NB4 (cell line): ENCODE measurements around the gene DPYD.

Experiments used
- DNase-seq: peaks from one replicate; pipeline ENCODE4 v3.0.0; 2010; ENCODE audit warnings: low read depth
- H3K4me3 ChIP-seq: one replicate; pipeline ENCODE4 v1.5.1; 2011; ENCODE audit warnings: mild to moderate bottlenecking, low read depth, low read length, moderate library complexity
- MYC ChIP-seq: IDR thresholded peaks from 2 replicates; pipeline ENCODE4 v1.6.1; 2011; ENCODE audit warnings: low read depth, low read length
- POLR2A ChIP-seq: IDR thresholded peaks from 2 replicates; pipeline ENCODE4 v1.6.1; 2011; ENCODE audit warnings: mild to moderate bottlenecking; ENCODE audit not compliant: insufficient read length; ENCODE audit errors: extremely low read depth
- TF ChIP-seq, protein P1 (sequence below): IDR thresholded peaks from one replicate; pipeline ENCODE4 v1.5.1; 2012; ENCODE audit warnings: low read depth, low read length
- TF ChIP-seq, protein P2 (sequence below): IDR thresholded peaks from 2 replicates; pipeline ENCODE4 v1.6.1; 2011; ENCODE audit warnings: low read depth, low read length

DPYD gene

DNA sequence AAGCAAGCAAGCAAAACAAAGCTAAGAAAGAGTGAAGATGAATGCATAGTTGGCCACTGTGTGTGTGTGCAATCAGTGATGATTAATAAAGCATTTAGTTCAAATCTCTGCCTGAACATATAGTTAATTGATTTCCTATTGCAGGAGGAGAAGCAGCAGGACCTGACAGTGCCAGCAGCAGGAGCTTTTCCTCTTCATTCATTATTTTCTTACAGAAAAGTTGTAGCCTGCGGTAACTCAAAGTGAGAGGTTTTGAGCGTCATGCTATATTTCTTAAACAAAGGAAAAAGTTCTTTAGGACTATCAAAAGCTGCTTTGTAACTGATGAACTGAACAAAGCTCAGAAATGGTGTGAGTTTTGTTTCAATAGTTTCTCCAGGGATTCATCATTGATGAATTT, 819.3 kb downstream of the DPYD start:
- H3K4me3 ChIP-seq: no peak overlapping the region
- DNase-seq: no peak
- TF ChIP-seq MYC: no peak
- no peak for TF ChIP-seq POLR2A
- TF ChIP-seq, protein P1, sequence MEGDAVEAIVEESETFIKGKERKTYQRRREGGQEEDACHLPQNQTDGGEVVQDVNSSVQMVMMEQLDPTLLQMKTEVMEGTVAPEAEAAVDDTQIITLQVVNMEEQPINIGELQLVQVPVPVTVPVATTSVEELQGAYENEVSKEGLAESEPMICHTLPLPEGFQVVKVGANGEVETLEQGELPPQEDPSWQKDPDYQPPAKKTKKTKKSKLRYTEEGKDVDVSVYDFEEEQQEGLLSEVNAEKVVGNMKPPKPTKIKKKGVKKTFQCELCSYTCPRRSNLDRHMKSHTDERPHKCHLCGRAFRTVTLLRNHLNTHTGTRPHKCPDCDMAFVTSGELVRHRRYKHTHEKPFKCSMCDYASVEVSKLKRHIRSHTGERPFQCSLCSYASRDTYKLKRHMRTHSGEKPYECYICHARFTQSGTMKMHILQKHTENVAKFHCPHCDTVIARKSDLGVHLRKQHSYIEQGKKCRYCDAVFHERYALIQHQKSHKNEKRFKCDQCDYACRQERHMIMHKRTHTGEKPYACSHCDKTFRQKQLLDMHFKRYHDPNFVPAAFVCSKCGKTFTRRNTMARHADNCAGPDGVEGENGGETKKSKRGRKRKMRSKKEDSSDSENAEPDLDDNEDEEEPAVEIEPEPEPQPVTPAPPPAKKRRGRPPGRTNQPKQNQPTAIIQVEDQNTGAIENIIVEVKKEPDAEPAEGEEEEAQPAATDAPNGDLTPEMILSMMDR: no peak
- TF ChIP-seq, protein P2, sequence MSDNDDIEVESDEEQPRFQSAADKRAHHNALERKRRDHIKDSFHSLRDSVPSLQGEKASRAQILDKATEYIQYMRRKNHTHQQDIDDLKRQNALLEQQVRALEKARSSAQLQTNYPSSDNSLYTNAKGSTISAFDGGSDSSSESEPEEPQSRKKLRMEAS: no peak

DNA sequence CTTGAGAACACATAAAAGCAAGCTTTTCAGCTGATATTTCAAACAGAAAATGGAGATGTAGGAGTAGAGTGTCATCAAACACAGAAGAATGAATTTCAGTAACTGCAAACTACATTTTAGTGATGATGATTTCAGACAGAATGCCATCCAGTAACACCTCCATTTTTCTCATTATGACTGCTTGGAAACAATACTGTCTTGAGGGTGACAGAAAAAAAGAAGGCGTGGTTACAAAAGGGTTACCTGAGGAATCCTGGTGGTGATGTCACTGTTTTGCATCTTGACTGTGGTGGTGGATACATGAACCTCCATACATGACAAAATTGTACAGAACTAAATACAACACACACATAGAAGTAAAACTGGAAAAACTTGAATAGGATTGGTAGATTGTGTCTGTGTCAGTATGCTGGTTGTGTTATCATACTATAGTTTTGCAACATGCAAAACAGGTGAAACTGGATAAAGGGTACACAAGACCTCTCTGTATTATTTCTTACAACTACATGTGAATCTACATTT, 823.4 kb downstream of the DPYD start:
- TF ChIP-seq MYC: no peak
- TF ChIP-seq, protein P2: no peak
- TF ChIP-seq POLR2A: no peak
- TF ChIP-seq, protein P1: no peak

DNA sequence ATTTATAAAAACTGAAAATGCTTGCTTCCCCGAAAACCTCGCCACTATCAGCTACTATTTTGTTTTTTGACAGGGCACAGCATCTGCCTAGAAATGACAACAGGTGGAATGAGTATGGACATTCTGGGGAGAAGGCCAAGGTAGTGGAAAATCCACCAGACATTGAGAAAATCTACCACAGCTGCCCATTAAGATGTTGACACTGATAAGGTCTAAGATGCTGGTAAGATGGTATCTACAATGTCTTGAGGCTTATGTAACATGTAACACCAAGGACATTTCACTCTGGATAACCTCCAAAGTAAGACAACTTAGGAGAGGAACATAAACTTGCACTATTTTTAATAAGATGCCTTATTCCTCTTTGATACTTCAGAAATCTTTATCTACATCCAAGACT, 825.1 kb downstream of the DPYD start:
- H3K4me3 ChIP-seq: no peak overlapping the region
- no peak for DNase-seq
- TF ChIP-seq MYC (no peak), POLR2A (no peak)
- TF ChIP-seq, protein P2: no peak
- TF ChIP-seq, protein P1: no peak

More for the DNA sequence above, 823.4 kb downstream of the DPYD start:
- DNase-seq: no peak
- no peak overlapping the region for H3K4me3 ChIP-seq

DNA sequence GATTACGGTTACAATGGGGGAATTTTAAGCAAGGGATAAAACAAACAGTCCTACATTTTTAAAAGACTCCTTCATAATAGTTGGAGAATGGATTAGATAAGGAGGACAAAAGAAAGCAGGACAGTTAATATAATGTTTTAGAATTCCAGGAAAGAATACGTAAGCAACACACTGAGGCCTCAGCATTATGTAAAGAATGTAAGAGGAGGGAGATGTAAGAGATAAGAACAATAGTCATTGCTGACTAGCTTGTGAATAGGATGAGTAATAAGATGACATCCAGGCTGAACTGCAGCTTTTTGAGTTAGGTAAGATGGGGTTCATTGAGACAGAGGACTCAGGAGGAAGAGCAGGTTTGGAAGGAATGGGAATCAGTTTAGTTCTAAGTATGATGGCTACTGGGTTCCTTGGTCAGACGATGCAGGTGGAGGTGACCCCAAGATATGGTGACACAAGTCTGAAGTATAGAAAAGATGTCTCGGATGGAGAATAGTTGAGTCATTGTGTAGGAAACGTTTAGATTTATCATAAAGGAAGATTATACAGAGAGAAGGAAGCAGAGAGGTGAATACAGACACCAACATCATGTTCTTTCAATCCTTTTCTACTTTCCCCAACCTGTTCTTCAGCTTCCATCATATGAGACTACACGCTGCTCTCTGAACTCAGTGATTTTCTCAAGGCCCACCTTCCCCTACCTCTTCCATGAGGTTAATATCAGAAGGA, 826.4 kb downstream of the DPYD start:
- DNase-seq: no peak
- no peak overlapping the region for H3K4me3 ChIP-seq

DNA sequence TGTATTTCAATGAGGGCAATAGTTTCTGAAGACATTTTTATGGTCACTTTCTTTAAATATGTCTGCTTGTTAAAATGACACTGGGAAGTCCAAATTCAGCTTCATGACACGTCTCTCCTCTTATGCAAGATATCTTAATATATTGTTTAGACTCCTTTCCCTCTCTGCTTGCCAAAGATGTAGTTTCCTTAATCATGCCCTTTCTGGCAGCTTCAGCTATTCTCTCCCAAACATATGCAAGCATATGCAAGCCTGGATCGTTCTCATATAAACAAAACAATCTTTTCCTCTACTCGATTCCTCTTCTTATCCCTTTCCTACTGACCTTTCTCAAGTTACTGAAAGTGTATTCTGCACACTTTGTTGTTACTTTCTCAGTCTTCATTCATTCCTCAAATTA, 827.1 kb downstream of the DPYD start:
- TF ChIP-seq POLR2A (no peak), MYC (no peak)
- TF ChIP-seq, protein P1: no peak
- TF ChIP-seq, protein P2: no peak
- no peak overlapping the region for H3K4me3 ChIP-seq
- DNase-seq: no peak

More for the DNA sequence above, 826.4 kb downstream of the DPYD start:
- TF ChIP-seq MYC: no peak
- TF ChIP-seq, protein P2: no peak
- TF ChIP-seq, protein P1: no peak
- TF ChIP-seq POLR2A: no peak
